HL-60 (cell line): ENCODE measurements around the gene PAPOLB.

Experiments
- DNase-seq, 2 experiments: peaks; one replicate each; pipeline ENCODE4 v3.0.0-alpha.2; 2010 to 2020; ENCODE audit warnings: low read depth in 1 of 2, low spot score in 1 of 2
- H3K27ac ChIP-seq: fragments of 250-450 bp; sonication (Bioruptor Pico); replicated peaks from 2 replicates; pipeline ENCODE4 v1.5.1; 2020; ENCODE audit warnings: mild to moderate bottlenecking, moderate library complexity
- H3K27me3 ChIP-seq: fragments of 250-450 bp; sonication (Bioruptor Pico); 2 replicates; pipeline ENCODE4 v1.5.1; 2021; ENCODE audit warnings: mild to moderate bottlenecking, moderate library complexity; ENCODE audit not compliant: insufficient read depth, poor library complexity, severe bottlenecking
- H3K4me3 ChIP-seq: replicated peaks from 2 replicates; pipeline ENCODE4 v1.5.1; 2011; ENCODE audit warnings: mild to moderate bottlenecking, control low read depth, low read length; ENCODE audit not compliant: insufficient read depth
- GABPA ChIP-seq: IDR thresholded peaks from 2 replicates; pipeline ENCODE4 v1.6.1; 2012; ENCODE audit warnings: low read depth
- POLR2AphosphoS5 ChIP-seq: IDR thresholded peaks from 2 replicates; pipeline ENCODE4 v1.6.1; 2012; ENCODE audit warnings: low read depth
- SPI1 ChIP-seq: IDR thresholded peaks from 2 replicates; pipeline ENCODE4 v1.6.1; 2012; ENCODE audit warnings: low read depth, mild to moderate bottlenecking, borderline replicate concordance
- long read RNA-seq: library from polyadenylated mRNA; unstranded; transcript quantifications from one replicate; pipeline ENCODE4 v2.0.0, GENCODE V29; 2020
- TF ChIP-seq, protein P1 (sequence below): IDR thresholded peaks from 2 replicates; pipeline ENCODE4 v1.6.1; 2012; ENCODE audit warnings: low read depth; ENCODE audit not compliant: insufficient replicate concordance
- TF ChIP-seq, protein P2 (sequence below): IDR thresholded peaks from one replicate; pipeline ENCODE4 v1.5.1; 2011; ENCODE audit warnings: low read length, control low read depth, inconsistent platforms; ENCODE audit not compliant: insufficient read depth

The PAPOLB gene
- long read RNA-seq, result 0 reads

DNA sequence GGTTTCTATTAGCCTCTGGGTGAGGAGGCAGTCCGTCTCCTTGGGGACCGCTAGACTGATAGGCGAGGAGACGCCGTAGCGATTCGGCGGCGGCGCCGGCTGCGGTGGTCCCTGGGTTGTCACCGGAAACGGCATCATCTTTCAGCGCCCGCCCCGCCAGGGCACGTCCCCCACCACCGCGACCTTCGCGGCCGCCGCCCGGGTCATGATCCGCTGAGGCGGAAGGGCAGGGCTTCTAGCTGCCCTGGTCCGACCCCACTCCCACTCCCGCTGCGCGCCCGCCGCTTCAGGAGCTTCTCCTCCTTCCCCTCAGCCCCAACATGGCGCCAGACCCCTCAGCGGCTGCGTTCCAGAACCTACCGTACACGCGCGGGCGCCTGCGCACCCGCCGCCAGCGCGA lies at the start of gene PAPOLB:
PAPOLB (minus strand) TSS at position 358 of the 400 bp plus-strand sequence; CDS start at position 138, 220 bp downstream.
- Histone ChIP-seq H3K27me3 (peaks cover 30% of the 10 kb centered on the region), H3K4me3 (no peak within 1 kb of the TSS), H3K27ac (no peak within 1 kb of the TSS)
- no peak for TF ChIP-seq SPI1
- TF ChIP-seq, protein P1, sequence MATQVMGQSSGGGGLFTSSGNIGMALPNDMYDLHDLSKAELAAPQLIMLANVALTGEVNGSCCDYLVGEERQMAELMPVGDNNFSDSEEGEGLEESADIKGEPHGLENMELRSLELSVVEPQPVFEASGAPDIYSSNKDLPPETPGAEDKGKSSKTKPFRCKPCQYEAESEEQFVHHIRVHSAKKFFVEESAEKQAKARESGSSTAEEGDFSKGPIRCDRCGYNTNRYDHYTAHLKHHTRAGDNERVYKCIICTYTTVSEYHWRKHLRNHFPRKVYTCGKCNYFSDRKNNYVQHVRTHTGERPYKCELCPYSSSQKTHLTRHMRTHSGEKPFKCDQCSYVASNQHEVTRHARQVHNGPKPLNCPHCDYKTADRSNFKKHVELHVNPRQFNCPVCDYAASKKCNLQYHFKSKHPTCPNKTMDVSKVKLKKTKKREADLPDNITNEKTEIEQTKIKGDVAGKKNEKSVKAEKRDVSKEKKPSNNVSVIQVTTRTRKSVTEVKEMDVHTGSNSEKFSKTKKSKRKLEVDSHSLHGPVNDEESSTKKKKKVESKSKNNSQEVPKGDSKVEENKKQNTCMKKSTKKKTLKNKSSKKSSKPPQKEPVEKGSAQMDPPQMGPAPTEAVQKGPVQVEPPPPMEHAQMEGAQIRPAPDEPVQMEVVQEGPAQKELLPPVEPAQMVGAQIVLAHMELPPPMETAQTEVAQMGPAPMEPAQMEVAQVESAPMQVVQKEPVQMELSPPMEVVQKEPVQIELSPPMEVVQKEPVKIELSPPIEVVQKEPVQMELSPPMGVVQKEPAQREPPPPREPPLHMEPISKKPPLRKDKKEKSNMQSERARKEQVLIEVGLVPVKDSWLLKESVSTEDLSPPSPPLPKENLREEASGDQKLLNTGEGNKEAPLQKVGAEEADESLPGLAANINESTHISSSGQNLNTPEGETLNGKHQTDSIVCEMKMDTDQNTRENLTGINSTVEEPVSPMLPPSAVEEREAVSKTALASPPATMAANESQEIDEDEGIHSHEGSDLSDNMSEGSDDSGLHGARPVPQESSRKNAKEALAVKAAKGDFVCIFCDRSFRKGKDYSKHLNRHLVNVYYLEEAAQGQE, result no peak
- TF ChIP-seq, protein P2, sequence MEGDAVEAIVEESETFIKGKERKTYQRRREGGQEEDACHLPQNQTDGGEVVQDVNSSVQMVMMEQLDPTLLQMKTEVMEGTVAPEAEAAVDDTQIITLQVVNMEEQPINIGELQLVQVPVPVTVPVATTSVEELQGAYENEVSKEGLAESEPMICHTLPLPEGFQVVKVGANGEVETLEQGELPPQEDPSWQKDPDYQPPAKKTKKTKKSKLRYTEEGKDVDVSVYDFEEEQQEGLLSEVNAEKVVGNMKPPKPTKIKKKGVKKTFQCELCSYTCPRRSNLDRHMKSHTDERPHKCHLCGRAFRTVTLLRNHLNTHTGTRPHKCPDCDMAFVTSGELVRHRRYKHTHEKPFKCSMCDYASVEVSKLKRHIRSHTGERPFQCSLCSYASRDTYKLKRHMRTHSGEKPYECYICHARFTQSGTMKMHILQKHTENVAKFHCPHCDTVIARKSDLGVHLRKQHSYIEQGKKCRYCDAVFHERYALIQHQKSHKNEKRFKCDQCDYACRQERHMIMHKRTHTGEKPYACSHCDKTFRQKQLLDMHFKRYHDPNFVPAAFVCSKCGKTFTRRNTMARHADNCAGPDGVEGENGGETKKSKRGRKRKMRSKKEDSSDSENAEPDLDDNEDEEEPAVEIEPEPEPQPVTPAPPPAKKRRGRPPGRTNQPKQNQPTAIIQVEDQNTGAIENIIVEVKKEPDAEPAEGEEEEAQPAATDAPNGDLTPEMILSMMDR, result no peak
- no peak for TF ChIP-seq POLR2AphosphoS5
- no peak for TF ChIP-seq GABPA
- DNase-seq, result no peak

DNA sequence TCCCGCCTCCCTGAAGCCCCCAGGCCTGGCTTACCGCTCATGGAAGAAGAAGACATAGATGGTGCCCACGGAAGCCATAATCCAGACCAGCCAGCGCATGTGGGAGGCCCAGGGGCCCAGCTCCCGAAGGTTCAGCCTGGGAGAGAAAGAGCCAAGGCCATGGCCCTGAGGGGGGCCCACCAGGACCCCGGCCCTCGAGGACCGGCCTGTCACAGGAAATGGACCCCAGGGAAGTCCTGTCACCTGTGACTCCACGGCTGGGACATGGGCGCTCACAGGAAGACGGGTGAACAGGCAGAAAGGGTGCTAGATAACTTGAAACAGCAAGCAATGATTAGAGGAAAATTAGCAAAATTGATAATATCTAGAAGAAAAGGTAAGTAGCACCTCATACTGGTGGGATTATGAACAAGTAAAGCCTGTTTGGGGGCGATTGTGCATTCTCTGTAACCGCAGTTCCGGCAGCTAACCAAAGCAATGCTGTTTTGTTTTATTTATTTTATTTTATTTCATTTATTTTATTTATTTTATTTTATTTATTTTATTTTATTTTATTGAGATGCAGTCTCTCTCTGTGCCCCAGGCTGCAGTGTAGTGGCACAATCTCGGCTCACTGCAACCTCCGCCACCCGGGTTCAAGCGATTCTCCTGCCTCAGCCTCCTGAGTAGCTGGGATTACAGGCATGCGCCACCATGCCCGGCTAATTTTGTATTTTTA lies 49.4 kb upstream of the PAPOLB start:
- Histone ChIP-seq H3K27me3 (no peaks in the 10 kb centered on the region), H3K4me3 (no peak overlapping the region), H3K27ac (no peak overlapping the region)
- TF ChIP-seq POLR2AphosphoS5, result no peak
- TF ChIP-seq SPI1, result no peak
- TF ChIP-seq, protein P1, result no peak
- TF ChIP-seq, protein P2, result no peak
- TF ChIP-seq GABPA, result no peak
- no peak for DNase-seq

DNA sequence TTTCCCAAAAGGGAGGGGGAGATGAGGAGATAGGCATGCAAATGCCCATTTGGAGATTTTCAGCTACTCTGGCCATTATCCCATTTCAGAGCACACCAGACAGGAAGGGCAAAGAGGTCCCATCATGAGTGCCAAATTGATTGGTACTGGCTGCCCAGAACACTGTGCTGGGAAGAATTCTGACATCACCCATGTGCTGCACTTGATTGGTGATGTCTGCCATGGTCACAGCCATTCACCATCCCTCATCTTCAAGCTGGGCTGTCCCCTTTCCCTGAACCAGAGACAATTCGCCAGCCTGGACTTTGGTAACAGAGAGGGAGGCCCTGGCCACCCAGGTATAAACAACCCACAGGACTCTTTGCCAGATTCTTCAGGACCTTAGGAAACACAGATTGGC lies 44.9 kb upstream of the PAPOLB start:
- Histone ChIP-seq H3K4me3 (no peak overlapping the region), H3K27me3 (no peaks in the 10 kb centered on the region), H3K27ac (no peak overlapping the region)
- TF ChIP-seq SPI1, result no peak
- TF ChIP-seq, protein P1, result no peak
- TF ChIP-seq GABPA, result no peak
- no peak for TF ChIP-seq POLR2AphosphoS5
- TF ChIP-seq, protein P2, result no peak
- no peak for DNase-seq
